ENCODE data around the gene ATP7B.

ATP7B gene

GRCh38 chr13:51906581-51906980 lies 104.7 kb downstream of the ATP7B start:
- no peaks in the 10 kb centered on the region for H3K9me3 ChIP-seq
- peaks cover 0 to 4% (median 0%) of the 10 kb centered on the region in 4 donors for H3K4me1 ChIP-seq
- H3K36me3 ChIP-seq, result no peaks in the 10 kb centered on the region
- intact Hi-C loops (cut with DNase I; ENCODE audit: low total_unique reads), result no loop called here
- no peak for TF ChIP-seq CTCF (IDR thresholded peaks at IDR 0.05)
- no peaks in the 10 kb centered on the region for H3K27me3 ChIP-seq
- no peak overlapping the region for H3K4me3 ChIP-seq
- H3K27ac ChIP-seq, result no peak overlapping the region
- DNase-seq, result no peak

DNA sequence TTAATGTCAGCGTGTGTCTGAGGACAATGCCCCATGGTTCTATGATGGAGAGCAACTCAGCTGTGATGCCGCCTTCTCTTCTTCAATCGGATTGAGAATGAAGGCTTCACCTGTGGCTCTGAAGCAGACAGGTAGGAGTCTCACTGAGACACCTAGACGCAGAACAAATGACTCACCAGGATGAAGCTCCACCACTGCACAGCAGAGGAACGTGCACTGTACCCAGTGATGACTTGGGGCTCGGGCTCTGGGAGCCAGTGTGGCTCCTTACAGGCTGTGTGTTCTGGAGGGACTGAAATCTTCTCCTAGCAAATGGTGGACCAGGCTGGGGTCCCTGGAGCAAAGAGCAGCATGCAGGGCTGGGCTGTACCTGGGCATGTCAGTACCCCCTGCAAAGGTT lies 105.5 kb downstream of the ATP7B start:
- no peaks in the 10 kb centered on the region for H3K9me3 ChIP-seq
- no peak overlapping the region for H3K27ac ChIP-seq
- H3K27me3 ChIP-seq, result no peaks in the 10 kb centered on the region
- intact Hi-C loops (cut with DNase I; ENCODE audit: low total_unique reads), result no loop called here
- H3K4me3 ChIP-seq, result no peak overlapping the region
- no peak for TF ChIP-seq CTCF (IDR thresholded peaks at IDR 0.05)
- H3K4me1 ChIP-seq, result peaks cover 0 to 4% (median 0%) of the 10 kb centered on the region in 4 donors
- DNase-seq, result no peak
- no peaks in the 10 kb centered on the region for H3K36me3 ChIP-seq

DNA sequence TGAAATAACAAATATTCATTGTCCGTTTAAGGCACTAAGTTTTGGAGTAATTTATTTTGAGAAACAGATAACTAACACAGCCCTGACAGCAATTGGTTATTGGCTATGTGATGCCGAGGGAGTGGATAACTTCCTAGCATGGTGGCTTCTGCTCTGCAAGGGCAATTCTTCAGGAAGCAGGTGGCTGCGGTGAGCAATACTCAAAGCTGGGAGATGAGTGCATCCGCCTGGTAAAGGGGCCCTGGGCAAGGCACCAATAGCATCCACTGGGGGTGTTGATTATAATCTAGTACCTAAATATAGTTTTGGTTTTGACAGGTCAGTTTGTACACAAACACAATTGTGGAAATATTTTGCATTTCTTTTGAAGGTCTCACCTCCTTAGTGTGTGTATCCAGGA lies 108.5 kb downstream of the ATP7B start:
- TF ChIP-seq CTCF (IDR thresholded peaks at IDR 0.05), result no peak
- Histone ChIP-seq H3K27ac (no peak overlapping the region), H3K36me3 (no peaks in the 10 kb centered on the region), H3K9me3 (no peaks in the 10 kb centered on the region), H3K27me3 (no peaks in the 10 kb centered on the region), H3K4me3 (no peak overlapping the region), H3K4me1 (peaks cover 0 to 4% (median 0%) of the 10 kb centered on the region in 4 donors)
- intact Hi-C loops (cut with DNase I; ENCODE audit: low total_unique reads), result no loop called here
- DNase-seq, result no peak

DNA sequence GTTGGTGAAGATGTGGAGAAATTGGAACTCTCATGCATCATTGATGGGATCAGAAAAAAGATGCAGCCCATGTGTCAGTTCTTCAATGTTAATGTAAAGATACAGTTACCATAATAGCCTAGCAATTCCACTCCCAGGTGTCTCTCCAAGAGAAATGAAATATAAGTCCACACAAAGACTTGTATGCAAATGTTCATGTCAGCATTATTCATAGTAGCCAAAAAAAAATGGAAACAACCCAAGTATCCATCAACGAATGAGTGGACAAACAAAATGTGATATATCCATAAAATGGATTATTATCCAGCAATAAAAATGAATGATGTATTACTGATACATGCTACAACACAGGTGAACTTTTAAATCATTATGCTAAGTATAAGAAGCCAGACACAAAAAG lies 110.8 kb downstream of the ATP7B start:
- intact Hi-C loops (cut with DNase I; ENCODE audit: low total_unique reads), result no loop called here
- H3K4me3 ChIP-seq, result no peak overlapping the region
- H3K4me1 ChIP-seq, result no peaks in the 10 kb centered on the region
- no peaks in the 10 kb centered on the region for H3K36me3 ChIP-seq
- TF ChIP-seq CTCF (IDR thresholded peaks at IDR 0.05), result no peak
- no peaks in the 10 kb centered on the region for H3K27me3 ChIP-seq
- no peak overlapping the region for H3K27ac ChIP-seq
- DNase-seq, result no peak
- H3K9me3 ChIP-seq, result no peaks in the 10 kb centered on the region

DNA sequence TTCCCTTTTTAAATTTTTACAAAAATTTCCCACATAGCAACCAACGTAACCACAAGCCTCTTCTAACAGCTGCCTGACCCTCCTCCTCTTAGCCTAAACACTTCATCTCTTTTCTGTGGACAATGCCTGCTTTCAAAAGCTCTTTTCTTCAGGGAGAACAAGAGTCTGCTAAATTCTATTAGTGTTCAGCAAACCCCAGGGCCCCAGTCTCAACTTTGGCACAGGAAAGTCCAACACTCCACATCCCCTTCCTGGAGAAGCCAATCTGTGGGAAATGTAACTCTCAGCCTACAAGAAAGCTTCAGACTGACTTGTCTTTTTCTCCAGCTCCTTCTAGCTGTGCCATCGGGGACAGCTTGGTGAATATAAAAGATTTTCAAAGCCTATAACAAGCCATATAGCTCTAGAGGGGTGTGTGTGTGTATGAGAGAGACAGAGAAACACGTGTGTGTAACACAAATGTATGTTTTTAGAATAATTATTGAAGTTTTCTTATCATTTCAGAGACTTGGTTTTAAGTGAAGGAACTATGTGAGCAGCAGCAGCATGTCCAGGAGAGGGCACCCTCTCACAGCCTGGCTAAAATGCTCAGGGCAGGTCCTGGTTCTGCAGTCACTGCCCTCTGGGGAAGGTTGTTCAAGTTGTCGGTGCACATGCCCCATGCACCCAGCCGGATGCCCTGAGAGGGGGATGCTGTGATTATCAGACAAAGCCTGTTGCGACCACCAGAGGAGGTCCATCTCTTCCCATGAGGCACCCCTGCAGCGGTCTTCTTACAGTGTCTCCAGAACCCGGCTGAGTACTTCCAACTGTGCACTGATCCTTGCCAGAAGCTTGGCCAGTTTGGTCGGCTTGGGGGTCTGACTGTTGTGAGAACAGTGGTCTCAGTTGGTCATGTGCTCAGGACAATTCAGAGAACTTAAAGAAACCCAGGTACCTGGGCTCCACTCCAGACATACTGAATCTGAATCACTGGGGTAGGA lies 115.1 kb downstream of the ATP7B start:
- H3K36me3 ChIP-seq, result no peaks in the 10 kb centered on the region
- intact Hi-C loops (cut with DNase I; ENCODE audit: low total_unique reads), result no loop called here
- H3K4me3 ChIP-seq, result no peak overlapping the region
- H3K27me3 ChIP-seq, result no peaks in the 10 kb centered on the region
- peak in 1 of 2 experiments; percentile 33 for TF ChIP-seq CTCF (IDR thresholded peaks at IDR 0.05)
- no peak overlapping the region for H3K27ac ChIP-seq
- no peaks in the 10 kb centered on the region for H3K9me3 ChIP-seq
- DNase-seq, result no peak
- H3K4me1 ChIP-seq, result no peaks in the 10 kb centered on the region

Measured in tibial artery (tissue), 4 donors.